NB4 (cell line): ENCODE data around the gene IQCN.

Experiments
- CTCF ChIP-seq: IDR thresholded peaks from one replicate; pipeline ENCODE4 v1.5.1; 2012; ENCODE audit warnings: low read depth, low read length
- POLR2A ChIP-seq: IDR thresholded peaks from 2 replicates; pipeline ENCODE4 v1.6.1; 2011; ENCODE audit warnings: mild to moderate bottlenecking; ENCODE audit not compliant: insufficient read length; ENCODE audit errors: extremely low read depth

- TF ChIP-seq CTCF (peak; percentile 93), POLR2A (no peak)
Observed at GRCh38 chr19:18251587-18252369, 22.5 kb downstream of the IQCN start.
